IPS-15b (cell line): ENCODE measurements around the gene PAN2.
"Not testable (repeated sequence)": the region's sequence is repeated elsewhere in the genome, so short reads cannot be mapped to it uniquely, and the experiment has no call there.

ENCODE experiments used
- H3K27me3 ChIP-seq: one replicate; pipeline ENCODE4 v1.6.1; 2013; ENCODE audit warnings: low read length; ENCODE audit not compliant: control insufficient read depth, insufficient read depth
- H3K36me3 ChIP-seq: one replicate; pipeline ENCODE4 v1.6.1; 2013; ENCODE audit warnings: low read length; ENCODE audit not compliant: control insufficient read depth, insufficient read depth
- H3K4me1 ChIP-seq: one replicate; pipeline ENCODE4 v1.6.1; 2013; ENCODE audit warnings: mild to moderate bottlenecking, low read length; ENCODE audit not compliant: control insufficient read depth, insufficient read depth
- H3K4me3 ChIP-seq: one replicate; pipeline ENCODE4 v1.5.1; 2013; ENCODE audit warnings: low read depth, low read length
- H3K9ac ChIP-seq: one replicate; pipeline ENCODE4 v1.6.1; 2013; ENCODE audit warnings: low read depth, mild to moderate bottlenecking, low read length
- H3K9me3 ChIP-seq: one replicate; pipeline ENCODE4 v1.6.1; 2013; ENCODE audit warnings: mild to moderate bottlenecking, low read length; ENCODE audit not compliant: control insufficient read depth, insufficient read depth

The PAN2 gene

DNA sequence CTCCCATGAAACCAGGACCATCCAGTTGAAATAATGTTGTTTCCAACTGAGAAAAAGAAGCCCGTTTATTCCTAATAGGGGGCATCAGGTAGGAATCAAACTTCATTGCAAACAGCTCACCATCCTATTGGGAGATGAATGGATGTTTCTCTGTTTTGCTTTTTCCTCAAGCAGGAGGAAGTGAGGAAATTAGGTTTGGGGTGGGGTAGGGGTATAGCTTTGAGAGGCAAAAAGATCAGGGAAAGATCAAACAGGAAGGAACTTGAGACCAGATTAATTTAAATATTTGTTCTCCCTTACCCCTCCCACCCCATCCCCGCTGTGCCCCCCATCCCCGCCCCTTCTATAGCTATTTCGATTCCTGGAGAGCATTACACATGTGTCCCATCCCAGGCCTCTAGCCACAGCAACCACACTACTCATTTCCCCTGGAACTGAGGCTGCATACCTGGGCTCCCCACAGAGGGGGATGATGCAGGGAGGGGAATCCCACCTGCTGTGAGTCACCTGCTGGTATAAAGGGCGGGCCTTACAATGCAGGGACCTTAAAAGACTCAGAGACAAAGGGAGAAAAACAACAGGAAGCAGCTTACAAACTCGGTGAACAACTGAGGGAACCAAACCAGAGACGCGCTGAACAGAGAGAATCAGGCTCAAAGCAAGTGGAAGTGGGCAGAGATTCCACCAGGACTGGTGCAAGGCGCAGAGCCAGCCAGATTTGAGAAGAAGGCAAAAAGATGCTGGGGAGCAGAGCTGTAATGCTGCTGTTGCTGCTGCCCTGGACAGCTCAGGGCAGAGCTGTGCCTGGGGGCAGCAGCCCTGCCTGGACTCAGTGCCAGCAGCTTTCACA is 4.7 kb upstream of the PAN2 start, which contains the start of gene IL23A:
TSS of gene IL23A (plus strand) at position 577 of the 850 bp plus-strand sequence. CDS start at position 738, 161 bp downstream.
- Histone ChIP-seq H3K36me3 (peaks cover 11% of the 10 kb centered on the region), H3K9me3 (no peaks in the 10 kb centered on the region), H3K4me1 (peaks cover 21% of the 10 kb centered on the region), H3K9ac (peak within 1 kb of the TSS; percentile 32), H3K4me3 (peak within 1 kb of the TSS; percentile 49), H3K27me3 (no peaks in the 10 kb centered on the region)

DNA sequence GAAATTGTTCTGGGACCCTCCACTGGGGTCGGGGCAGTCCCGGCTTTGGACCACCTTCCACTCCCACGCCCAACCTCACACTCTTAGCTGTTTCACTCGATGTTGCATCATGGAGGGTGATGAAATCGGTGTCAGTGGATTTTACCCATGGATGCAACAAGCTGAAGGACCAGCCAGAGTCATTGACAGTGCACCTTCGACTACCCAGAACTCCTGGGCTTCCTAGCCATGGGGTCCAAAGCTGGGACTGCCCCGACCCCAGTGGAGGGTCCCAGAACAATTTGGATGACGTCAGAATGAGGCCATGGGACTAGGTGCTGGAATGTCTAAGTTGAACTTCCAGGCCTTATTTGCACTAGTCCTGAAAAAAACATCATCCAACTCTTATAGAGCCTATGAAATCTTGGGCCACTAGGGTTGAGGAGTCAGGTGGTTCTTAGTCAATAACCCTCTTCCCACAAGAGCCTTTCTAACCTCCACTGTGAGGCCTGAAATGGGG is 4.0 kb upstream of the PAN2 start:
- Histone ChIP-seq H3K4me3 (peak overlapping the region; percentile 33), H3K36me3 (peaks cover 4% of the 10 kb centered on the region), H3K9ac (no peak overlapping the region), H3K27me3 (no peaks in the 10 kb centered on the region), H3K9me3 (no peaks in the 10 kb centered on the region), H3K4me1 (peaks cover 24% of the 10 kb centered on the region)

DNA sequence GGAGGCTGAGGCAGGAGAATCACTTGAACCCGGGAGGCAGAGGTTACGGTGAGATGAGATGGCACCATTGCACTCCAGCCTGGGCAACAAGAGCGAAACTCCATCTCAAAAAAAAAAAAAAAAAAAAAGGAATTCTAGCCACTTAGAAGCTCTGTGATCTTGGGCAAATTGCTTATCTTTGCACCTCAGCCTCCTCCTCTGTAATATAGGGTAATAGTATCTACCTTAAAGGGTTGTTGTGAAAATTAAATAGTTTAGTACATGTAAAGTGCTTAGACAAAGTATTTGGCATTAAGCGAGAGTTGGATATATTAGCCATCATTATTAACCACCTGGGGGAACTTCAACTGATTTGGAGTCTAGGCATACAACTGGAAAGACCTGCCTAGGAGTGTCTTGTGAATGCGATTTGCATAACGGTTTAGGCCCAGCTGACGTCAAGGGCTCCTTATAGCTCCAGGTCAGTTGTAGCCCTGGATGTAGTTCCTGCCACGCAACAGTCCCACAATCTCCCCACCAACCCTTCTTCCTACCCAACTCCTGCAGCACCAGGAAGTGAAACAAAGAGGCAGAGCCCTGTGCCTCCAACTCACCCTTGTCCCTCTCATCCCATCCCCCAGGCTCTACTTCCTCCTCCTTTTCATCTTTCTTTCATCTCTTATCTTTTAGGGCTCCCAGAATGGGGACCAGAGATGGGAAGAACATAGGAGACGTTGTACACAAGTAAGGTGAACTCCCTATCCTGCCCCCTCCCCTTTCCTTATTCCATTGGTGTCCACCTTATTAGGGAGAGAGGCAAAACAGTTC is 2.8 kb upstream of the PAN2 start:
- H3K4me3 ChIP-seq = no peak overlapping the region
- no peak overlapping the region for H3K9ac ChIP-seq
- H3K36me3 ChIP-seq = no peaks in the 10 kb centered on the region
- H3K27me3 ChIP-seq = no peaks in the 10 kb centered on the region
- H3K4me1 ChIP-seq = peaks cover 28% of the 10 kb centered on the region
- H3K9me3 ChIP-seq = no peaks in the 10 kb centered on the region

DNA sequence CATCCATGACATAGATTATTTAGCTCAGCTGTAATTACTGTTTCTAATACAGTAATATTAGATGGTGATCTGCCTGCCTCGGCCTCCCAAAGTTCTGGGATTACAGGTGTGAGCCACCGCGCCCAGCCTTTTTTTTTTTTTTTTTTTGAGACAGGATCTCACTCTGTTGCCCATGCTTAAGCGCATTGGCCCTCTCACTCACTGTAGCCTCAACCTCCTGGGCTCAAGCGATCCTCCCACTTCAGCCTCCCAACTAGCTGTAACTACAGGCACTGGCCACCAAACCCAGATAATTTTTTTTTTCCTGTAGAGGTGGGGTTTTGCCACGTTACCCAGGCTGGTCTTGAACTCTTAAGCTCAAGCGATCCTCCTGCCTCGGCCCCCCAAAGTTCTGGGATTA is 1.7 kb upstream of the PAN2 start:
- peaks cover 28% of the 10 kb centered on the region for H3K4me1 ChIP-seq
- H3K36me3 ChIP-seq, H3K9ac ChIP-seq, H3K4me3 ChIP-seq, H3K9me3 ChIP-seq, H3K27me3 ChIP-seq: not testable (repeated sequence)

DNA sequence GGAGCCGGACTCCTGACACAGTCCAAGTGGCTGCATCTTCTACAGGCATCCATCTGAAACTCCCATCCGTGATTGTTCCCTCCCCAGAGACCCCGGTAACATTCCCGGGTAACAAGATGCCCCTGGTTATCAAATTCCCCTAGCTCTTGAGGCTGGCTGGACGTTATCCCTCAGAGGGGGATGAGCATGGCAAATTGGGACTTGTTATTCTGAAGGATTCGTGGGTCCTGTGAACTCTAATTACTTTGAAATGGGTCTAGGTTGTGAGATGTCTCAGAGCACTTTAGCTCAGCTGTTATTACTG is 642 bp upstream of the PAN2 start:
- Histone ChIP-seq H3K9ac (peak overlapping the region; percentile 63), H3K27me3 (no peaks in the 10 kb centered on the region), H3K9me3 (no peaks in the 10 kb centered on the region), H3K4me3 (peak overlapping the region; percentile 80), H3K36me3 (no peaks in the 10 kb centered on the region), H3K4me1 (peaks cover 27% of the 10 kb centered on the region)

DNA sequence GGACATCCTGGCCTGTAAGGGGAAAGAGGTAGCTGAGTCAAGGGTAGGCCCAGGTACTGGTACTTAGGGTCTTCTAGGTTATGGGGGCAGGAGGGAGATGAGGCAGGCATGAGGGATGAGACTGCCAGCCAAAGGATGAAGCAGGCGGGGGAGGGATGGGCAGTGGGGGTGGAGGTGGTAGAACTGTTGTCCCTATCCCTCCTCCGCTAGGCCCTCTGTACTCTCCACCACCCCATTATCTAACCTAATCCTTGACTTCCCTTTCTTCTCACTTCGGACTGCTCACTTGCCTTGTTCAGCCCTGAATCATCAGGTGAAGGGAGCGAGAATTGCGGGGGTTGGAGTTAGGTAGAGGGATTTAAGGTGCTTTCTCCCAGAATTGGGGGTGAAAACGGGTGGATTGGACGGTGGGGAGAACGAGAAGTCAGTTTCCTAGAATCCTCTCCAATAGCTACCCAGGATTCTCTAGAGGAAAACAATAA is 562 bp downstream of the PAN2 start:
- Histone ChIP-seq H3K27me3 (no peaks in the 10 kb centered on the region), H3K9me3 (no peaks in the 10 kb centered on the region), H3K9ac (peak overlapping the region; percentile 80), H3K36me3 (no peaks in the 10 kb centered on the region), H3K4me1 (peaks cover 19% of the 10 kb centered on the region), H3K4me3 (peak overlapping the region; percentile 80)

DNA sequence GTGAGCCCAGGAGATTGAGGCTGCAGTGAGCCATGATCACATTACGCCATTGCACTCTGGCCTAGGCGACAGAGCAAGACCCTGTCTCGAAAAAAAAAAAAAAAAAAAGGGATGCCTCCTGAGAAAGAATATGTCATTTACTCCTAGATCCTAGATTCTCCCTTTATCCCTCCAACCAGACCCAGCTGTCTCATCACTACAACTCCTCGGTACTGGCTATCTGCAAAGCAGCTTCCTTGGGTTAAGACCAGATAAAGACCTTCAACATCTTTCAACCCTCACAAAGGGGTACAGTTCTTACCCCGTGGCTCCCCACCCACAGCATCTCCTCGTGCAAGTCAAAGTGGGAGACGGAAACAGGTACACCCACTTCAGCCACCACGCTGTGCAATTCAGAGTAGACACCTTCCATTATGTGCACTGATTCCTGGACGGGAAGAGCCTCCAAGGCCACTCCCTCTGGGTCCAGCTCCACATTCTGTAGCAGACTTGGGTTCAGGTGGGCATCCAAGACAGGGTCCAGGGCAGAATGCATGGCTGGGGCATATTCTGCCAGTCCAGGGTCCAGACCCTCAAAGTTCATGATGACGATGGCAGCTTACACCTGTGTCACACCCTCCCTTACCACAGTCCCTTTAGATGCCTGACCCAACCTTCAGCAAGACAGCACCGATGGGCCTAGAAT is 1.1 kb downstream of the PAN2 start:
- Histone ChIP-seq H3K4me1 (peaks cover 13% of the 10 kb centered on the region), H3K27me3 (no peaks in the 10 kb centered on the region), H3K36me3 (no peaks in the 10 kb centered on the region), H3K9me3 (no peaks in the 10 kb centered on the region), H3K4me3 (peak overlapping the region; percentile 80), H3K9ac (peak overlapping the region; percentile 80)

DNA sequence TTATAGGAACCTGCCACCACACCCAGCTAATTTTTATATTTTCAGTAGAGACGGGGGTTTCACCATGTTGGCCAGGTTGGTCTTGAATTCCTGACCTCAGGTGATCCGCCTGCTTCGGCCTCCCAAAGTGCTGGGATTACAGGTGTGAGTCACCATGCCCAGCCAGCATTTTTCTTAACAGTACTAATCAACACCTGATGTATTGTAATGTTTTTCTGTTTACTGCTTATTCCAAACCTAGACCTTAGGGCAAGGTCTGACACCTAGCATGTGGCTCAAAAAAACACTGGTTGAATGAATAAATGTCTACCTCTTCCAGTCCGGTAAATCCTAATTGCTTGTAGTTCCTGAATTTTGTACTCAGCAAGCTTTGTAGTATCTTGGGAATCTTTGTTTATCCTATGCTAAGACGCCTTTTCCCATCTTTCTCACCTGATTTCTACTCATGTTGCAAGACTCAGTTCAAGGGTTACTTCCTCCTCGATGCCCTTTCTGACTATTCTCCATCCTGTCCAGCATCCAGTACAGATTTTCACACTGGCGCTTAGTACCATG is 2.8 kb downstream of the PAN2 start:
- Histone ChIP-seq H3K9ac (no peak overlapping the region), H3K4me1 (peaks cover 7% of the 10 kb centered on the region), H3K9me3 (no peaks in the 10 kb centered on the region), H3K36me3 (peaks cover 11% of the 10 kb centered on the region), H3K4me3 (no peak overlapping the region), H3K27me3 (no peaks in the 10 kb centered on the region)

DNA sequence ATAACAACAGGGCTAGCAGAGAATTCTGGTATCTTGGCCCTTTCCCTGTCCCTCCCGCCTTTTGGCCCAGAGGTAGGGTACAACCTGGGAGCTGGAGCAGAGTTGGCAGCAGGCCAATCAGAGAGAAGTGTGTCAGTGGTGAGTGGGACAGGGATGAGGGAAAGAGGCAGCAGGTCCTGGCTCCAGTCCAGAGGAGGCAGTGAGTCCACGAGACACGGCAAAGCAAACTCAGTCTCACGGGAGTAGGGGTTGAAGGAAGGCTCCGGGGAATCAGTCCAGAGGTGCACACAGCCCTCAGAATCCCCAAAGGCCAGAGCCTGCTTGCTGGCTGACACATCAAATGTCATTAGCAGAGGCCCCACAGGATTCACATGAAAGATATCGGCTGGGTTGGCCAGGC is 7.3 kb downstream of the PAN2 start:
- no peaks in the 10 kb centered on the region for H3K27me3 ChIP-seq
- no peaks in the 10 kb centered on the region for H3K9me3 ChIP-seq
- no peak overlapping the region for H3K4me3 ChIP-seq
- H3K9ac ChIP-seq = no peak overlapping the region
- H3K4me1 ChIP-seq = no peaks in the 10 kb centered on the region
- H3K36me3 ChIP-seq = peaks cover 19% of the 10 kb centered on the region

DNA sequence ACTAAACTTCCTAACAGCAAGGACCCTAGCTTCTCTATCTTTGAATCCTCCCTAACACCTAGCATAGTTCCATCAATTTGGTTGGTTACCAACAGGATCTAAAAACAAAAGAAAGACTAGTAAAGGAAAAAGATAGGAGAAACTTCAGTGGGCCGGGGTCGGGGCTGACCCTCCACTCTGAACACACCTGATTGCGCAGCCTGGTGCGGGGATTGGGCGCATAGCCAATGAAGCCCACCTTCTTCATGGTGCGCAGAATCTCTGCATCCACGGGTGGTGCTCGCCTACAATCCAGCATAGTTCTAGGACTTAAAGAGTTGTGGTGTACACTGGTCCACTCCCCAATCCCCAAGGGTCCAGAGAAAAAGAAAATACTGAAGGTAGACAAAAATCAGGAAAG is 7.7 kb downstream of the PAN2 start:
- Histone ChIP-seq H3K36me3 (peaks cover 19% of the 10 kb centered on the region), H3K9ac (no peak overlapping the region), H3K27me3 (no peaks in the 10 kb centered on the region), H3K9me3 (no peaks in the 10 kb centered on the region), H3K4me1 (no peaks in the 10 kb centered on the region), H3K4me3 (no peak overlapping the region)

DNA sequence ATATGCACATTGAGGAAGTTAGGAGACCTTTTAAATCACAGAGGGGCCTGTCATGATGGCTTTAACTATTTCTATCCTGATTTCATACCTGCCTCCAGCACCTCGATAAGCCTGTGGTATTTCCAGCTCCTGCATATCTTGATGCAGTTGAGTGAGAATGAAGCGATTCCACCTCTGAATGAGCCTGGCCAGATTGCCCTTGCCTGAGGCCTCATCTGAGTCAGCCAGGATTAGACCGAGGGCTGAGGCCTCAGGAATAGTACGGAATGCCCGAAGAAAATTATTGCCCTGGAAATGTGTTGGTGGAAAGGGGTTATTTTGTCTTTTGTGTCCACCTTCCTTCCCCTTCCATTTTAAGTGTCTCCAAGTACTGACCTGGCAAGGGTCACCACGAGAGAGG is 9.6 kb downstream of the PAN2 start:
- Histone ChIP-seq H3K4me3 (no peak overlapping the region), H3K4me1 (no peaks in the 10 kb centered on the region), H3K36me3 (peaks cover 19% of the 10 kb centered on the region), H3K27me3 (no peaks in the 10 kb centered on the region), H3K9me3 (no peaks in the 10 kb centered on the region), H3K9ac (no peak overlapping the region)
